SU-DHL-6 (cell line): ENCODE data around the gene CRK.
"Not testable (repeated sequence)": the region's sequence is repeated elsewhere in the genome, so short reads cannot be mapped to it uniquely, and the experiment has no call there.

ENCODE experiments used
- EZH2phosphoT487 ChIP-seq: fragments of 200-600 bp; sonication (generic), shearing (Covaris generic); conservative IDR thresholded peaks from 2 replicates; pipeline ENCODE4 v1.6.1; 2018; ENCODE audit warnings: mild to moderate bottlenecking, antibody characterized with exemption, low read length, moderate library complexity, mixed read lengths
- TF ChIP-seq, protein P1 (sequence below): fragments of 200-600 bp; sonication (generic); IDR thresholded peaks from one replicate; pipeline ENCODE4 v1.5.1; 2017; ENCODE audit warnings: antibody characterized with exemption, mild to moderate bottlenecking, low read length, moderate library complexity; ENCODE audit not compliant: insufficient read depth, poor library complexity, severe bottlenecking

DNA sequence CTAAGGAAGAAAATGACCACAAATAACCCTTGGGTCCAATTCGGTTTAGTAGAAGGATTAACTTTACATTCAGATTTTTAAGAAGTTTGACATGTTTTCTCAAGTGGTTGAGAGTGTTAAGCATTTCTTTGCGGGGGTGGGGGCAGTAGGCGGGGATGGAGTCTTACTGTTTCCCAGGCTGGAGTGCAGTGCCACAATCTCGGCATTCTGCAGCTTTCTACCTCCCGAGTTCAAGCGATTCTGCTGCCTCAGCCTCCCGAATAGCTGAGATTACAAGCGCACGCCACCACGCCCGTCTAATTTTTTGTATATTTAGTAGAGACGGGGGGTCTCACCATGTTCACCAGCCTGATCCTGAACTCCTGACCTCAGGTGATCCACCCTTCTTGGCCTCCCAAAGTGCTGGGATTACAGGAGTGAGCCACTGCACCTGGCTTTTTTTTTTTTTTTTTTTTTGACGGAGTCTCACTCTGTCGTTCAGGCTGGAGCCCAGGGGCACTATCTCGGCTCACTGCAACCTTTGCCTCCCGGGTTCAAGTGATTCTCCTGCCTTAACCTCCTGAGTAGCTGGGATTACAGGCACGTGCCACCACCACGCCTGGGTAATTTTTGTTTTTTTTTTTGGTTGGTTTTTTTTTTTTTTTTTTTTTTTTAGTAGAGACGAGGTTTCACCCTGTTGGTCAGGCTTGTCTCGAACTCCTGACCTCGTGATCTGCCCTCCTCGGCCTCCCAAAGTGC is 68.4 kb downstream of the CRK start:
- TF ChIP-seq, protein P1, sequence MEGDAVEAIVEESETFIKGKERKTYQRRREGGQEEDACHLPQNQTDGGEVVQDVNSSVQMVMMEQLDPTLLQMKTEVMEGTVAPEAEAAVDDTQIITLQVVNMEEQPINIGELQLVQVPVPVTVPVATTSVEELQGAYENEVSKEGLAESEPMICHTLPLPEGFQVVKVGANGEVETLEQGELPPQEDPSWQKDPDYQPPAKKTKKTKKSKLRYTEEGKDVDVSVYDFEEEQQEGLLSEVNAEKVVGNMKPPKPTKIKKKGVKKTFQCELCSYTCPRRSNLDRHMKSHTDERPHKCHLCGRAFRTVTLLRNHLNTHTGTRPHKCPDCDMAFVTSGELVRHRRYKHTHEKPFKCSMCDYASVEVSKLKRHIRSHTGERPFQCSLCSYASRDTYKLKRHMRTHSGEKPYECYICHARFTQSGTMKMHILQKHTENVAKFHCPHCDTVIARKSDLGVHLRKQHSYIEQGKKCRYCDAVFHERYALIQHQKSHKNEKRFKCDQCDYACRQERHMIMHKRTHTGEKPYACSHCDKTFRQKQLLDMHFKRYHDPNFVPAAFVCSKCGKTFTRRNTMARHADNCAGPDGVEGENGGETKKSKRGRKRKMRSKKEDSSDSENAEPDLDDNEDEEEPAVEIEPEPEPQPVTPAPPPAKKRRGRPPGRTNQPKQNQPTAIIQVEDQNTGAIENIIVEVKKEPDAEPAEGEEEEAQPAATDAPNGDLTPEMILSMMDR: not testable (repeated sequence)
- not testable (repeated sequence) for TF ChIP-seq EZH2phosphoT487
